Duodenal mucosa (tissue), 2 donors: ENCODE results near the gene SIPA1L3.
A peak's percentile ranks its signal among the peaks of the same experiment; 100 is the strongest.

Experiments used
- H3K27ac ChIP-seq: one replicate; pipeline ENCODE4 v1.7.0; 2013; ENCODE audit warnings: low read depth, low read length
- H3K27me3 ChIP-seq, 2 donors: one replicate each; pipeline ENCODE4 v1.7.0; 2013; ENCODE audit warnings: low read length in 2 of 2, control low read depth in 1 of 2; ENCODE audit not compliant: insufficient read depth in 2 of 2, control insufficient read depth in 1 of 2
- H3K36me3 ChIP-seq, 2 donors: one replicate each; pipeline ENCODE4 v1.7.0; 2013; ENCODE audit warnings: low read length in 2 of 2, control low read depth in 1 of 2; ENCODE audit not compliant: insufficient read depth in 2 of 2, control insufficient read depth in 1 of 2
- H3K4me1 ChIP-seq, 2 donors: one replicate each; pipeline ENCODE4 v1.7.0; 2013; ENCODE audit warnings: low read length in 2 of 2, control low read depth in 1 of 2; ENCODE audit not compliant: insufficient read depth in 2 of 2, control insufficient read depth in 1 of 2
- H3K4me3 ChIP-seq, 2 donors: one replicate each; pipeline ENCODE4 v1.7.0; 2013; ENCODE audit warnings: low read length in 2 of 2, low read depth in 1 of 2
- H3K9ac ChIP-seq, 2 donors: one replicate each; pipeline ENCODE4 v1.7.0; 2013; ENCODE audit warnings: low read length in 2 of 2, low read depth in 1 of 2
- H3K9me3 ChIP-seq, 2 donors: one replicate each; pipeline ENCODE4 v1.7.0; 2013; ENCODE audit warnings: low read length in 2 of 2, control low read depth in 1 of 2; ENCODE audit not compliant: control insufficient read depth in 1 of 2

Gene SIPA1L3

GRCh38 chr19:38045554-38046253 lies 138.7 kb downstream of the SIPA1L3 start:
- Histone ChIP-seq H3K27me3 (no peaks in the 10 kb centered on the region), H3K4me1 (peaks cover 8 to 21% of the 10 kb centered on the region in 2 donors), H3K27ac (no peak overlapping the region), H3K9ac (no peak overlapping the region), H3K4me3 (no peak overlapping the region), H3K36me3 (no peaks in the 10 kb centered on the region), H3K9me3 (no peaks in the 10 kb centered on the region)

- H3K27me3 ChIP-seq, result no peaks in the 10 kb centered on the region
- peaks cover 8 to 21% of the 10 kb centered on the region in 2 donors for H3K4me1 ChIP-seq
- H3K27ac ChIP-seq, result no peak overlapping the region
Observed at GRCh38 chr19:38046254-38047048, 139.4 kb downstream of the SIPA1L3 start.

DNA sequence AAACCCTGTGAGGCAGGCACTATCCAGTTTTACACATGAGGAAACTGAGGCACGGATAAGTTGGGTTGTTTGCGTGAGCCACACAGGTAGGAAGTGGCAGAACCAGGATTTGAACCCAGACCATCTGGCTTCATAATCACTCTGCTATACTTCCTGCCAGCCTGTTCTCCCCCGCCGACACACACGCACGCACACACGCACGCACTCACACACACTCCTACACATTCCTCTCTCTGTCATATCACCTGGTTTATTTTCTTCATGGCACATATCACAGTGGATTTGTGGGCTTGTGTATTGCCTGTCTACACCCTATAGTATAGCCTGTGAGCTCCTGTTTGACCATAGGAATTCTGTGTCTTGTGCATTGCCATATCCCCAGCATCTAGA lies 140.0 kb downstream of the SIPA1L3 start:
- Histone ChIP-seq H3K36me3 (no peaks in the 10 kb centered on the region), H3K9me3 (no peaks in the 10 kb centered on the region), H3K4me1 (peaks cover 8 to 21% of the 10 kb centered on the region in 2 donors), H3K27me3 (no peaks in the 10 kb centered on the region), H3K27ac (no peak overlapping the region), H3K9ac (no peak overlapping the region), H3K4me3 (no peak overlapping the region)

More at GRCh38 chr19:38046254-38047048, 139.4 kb downstream of the SIPA1L3 start:
- H3K36me3 ChIP-seq, result no peaks in the 10 kb centered on the region
- H3K9me3 ChIP-seq, result no peaks in the 10 kb centered on the region
- H3K9ac ChIP-seq, result no peak overlapping the region
- no peak overlapping the region for H3K4me3 ChIP-seq

DNA sequence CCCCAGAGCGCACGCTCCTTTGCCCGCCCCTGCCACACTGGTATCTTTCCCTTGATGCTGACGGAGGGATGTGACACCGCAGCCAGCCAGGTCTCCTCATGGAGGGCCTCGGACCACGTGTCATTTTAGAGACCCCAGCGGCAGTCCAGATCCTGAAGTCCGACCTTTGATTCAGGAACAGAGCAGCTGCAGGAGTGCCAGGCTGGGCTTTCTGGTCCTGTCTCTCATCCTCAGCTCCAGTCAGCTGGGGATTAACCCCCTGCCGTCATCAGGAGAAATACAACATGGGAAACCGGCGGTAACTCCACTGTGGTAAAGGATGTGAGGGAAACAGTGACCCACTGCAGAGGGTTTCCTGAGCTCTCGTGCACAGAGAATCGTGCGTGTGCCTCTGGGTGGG lies 140.6 kb downstream of the SIPA1L3 start:
- no peak overlapping the region for H3K4me3 ChIP-seq
- no peaks in the 10 kb centered on the region for H3K9me3 ChIP-seq
- H3K27ac ChIP-seq, result no peak overlapping the region
- no peaks in the 10 kb centered on the region for H3K36me3 ChIP-seq
- H3K4me1 ChIP-seq, result peaks cover 13 to 25% of the 10 kb centered on the region in 2 donors
- H3K27me3 ChIP-seq, result no peaks in the 10 kb centered on the region
- H3K9ac ChIP-seq, result no peak overlapping the region

GRCh38 chr19:38049105-38049649 lies 142.2 kb downstream of the SIPA1L3 start:
- no peak overlapping the region for H3K9ac ChIP-seq
- H3K9me3 ChIP-seq, result no peaks in the 10 kb centered on the region
- H3K27ac ChIP-seq, result no peak overlapping the region
- H3K4me1 ChIP-seq, result peaks cover 15 to 30% of the 10 kb centered on the region in 2 donors
- H3K36me3 ChIP-seq, result no peaks in the 10 kb centered on the region
- H3K27me3 ChIP-seq, result no peaks in the 10 kb centered on the region
- no peak overlapping the region for H3K4me3 ChIP-seq

DNA sequence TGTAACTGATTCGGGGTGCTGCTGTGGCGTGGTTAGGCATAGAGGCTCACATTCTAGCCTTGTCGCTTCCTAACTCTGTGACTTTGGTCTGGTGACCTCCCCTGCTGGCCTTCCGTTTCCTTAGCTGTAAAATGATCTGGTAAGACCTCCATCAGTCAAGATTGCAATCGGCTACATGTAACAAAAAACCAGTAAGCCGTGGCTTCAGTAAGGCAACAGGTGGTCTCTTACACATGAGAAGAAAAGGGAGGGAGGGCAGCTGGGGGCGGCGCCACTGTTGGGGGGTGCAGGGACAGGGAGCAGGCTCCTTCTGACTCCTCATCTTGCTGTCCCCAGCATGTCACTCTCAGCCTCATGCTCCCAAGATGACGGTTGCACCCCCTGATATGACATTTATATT lies 148.0 kb downstream of the SIPA1L3 start:
- Histone ChIP-seq H3K27ac (no peak overlapping the region), H3K36me3 (peaks cover 0 to 4% of the 10 kb centered on the region in 2 donors), H3K4me1 (peaks cover 10 to 11% of the 10 kb centered on the region in 2 donors), H3K4me3 (no peak overlapping the region), H3K9ac (no peak overlapping the region), H3K9me3 (no peaks in the 10 kb centered on the region), H3K27me3 (no peaks in the 10 kb centered on the region)

GRCh38 chr19:38055655-38056521 lies 148.9 kb downstream of the SIPA1L3 start:
- H3K36me3 ChIP-seq, result peaks cover 0 to 4% of the 10 kb centered on the region in 2 donors
- peak overlapping the region in 1 of 2 donors; percentile 18 for H3K9ac ChIP-seq
- H3K4me3 ChIP-seq, result no peak overlapping the region
- H3K27me3 ChIP-seq, result no peaks in the 10 kb centered on the region
- peaks cover 10 to 11% of the 10 kb centered on the region in 2 donors for H3K4me1 ChIP-seq
- H3K27ac ChIP-seq, result no peak overlapping the region
- no peaks in the 10 kb centered on the region for H3K9me3 ChIP-seq

GRCh38 chr19:38056646-38057045 lies 149.6 kb downstream of the SIPA1L3 start:
- Histone ChIP-seq H3K9ac (no peak overlapping the region), H3K4me3 (no peak overlapping the region), H3K27ac (no peak overlapping the region), H3K36me3 (peaks cover 0 to 4% of the 10 kb centered on the region in 2 donors), H3K9me3 (no peaks in the 10 kb centered on the region), H3K27me3 (no peaks in the 10 kb centered on the region), H3K4me1 (peaks cover 10 to 11% of the 10 kb centered on the region in 2 donors)

DNA sequence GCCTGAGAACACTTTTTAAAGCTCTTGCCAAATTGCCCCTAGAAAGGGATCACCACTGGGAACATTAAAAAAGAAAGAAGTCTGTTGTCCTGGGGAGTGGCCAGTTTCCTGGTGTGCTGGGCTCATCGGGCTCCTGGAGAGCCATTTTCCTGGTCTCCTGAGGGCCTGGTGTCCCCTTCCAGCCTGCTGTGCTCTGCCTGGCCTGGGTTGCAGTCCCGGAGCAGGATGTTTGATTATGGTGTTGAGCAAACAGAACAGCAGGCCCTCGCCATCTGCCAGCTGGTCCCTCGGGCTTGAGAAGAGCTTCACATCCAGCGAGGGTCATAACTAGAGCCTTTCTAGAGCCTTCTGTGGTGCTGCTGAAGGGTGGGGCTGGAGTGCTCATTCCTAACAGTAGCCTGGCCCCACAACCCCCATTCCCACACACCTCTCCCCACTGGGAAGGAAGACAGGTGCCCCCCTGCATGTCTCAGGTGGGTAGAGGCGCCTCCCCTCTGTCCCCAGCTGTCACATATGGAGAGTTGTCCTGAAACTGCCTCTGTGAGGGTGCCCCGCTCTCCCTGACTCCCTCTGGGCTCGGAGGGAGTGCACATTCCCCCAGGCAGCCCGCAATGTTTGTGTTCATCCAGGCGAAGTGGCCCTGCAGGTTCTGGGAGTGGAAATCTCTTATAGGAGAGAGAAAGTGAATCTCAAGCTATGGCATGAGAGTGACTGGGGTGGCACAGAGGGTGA lies 151.1 kb downstream of the SIPA1L3 start:
- H3K9ac ChIP-seq, result peak overlapping the region in 1 of 2 donors; percentile 6
- no peaks in the 10 kb centered on the region for H3K27me3 ChIP-seq
- no peaks in the 10 kb centered on the region for H3K9me3 ChIP-seq
- peaks cover 3% of the 10 kb centered on the region in 2 donors for H3K4me1 ChIP-seq
- H3K27ac ChIP-seq, result peak overlapping the region; percentile 36
- H3K36me3 ChIP-seq, result peaks cover 0 to 4% of the 10 kb centered on the region in 2 donors
- no peak overlapping the region for H3K4me3 ChIP-seq
